Adrenal gland (tissue), 12 donors: ENCODE results near the gene SYMPK. TPM values are rescaled to one million over a fixed set of nuclear protein-coding genes. Genes with fewer than 3 reads are reported as not detected.

Experiments used
- DNase-seq, 7 donors: peaks; one replicate each; pipeline ENCODE4 v3.0.0-alpha.2; 2019 to 2020
- H3K27ac ChIP-seq, 5 donors: fragments of 200-600 bp; sonication (generic) in 4 of 5; 1 replicate in 3 of 5; 2 replicates in 2 of 5; pipeline versions ENCODE4 v1.5.1 to v1.8.0; 2016 to 2020; ENCODE audit warnings: mild to moderate bottlenecking in 1 of 5
- H3K27me3 ChIP-seq: fragments of 200-600 bp; 2 replicates; pipeline ENCODE4 v1.8.0; 2021
- H3K36me3 ChIP-seq, 2 donors: fragments of 200-600 bp; replicated peaks in 1 of 2; 1 replicate in 1 of 2; 2 replicates in 1 of 2; pipeline versions ENCODE4 v1.5.1 to v1.8.0; 2018 to 2022
- H3K4me1 ChIP-seq, 2 donors: fragments of 200-600 bp; replicated peaks in 1 of 2; 1 replicate in 1 of 2; 2 replicates in 1 of 2; pipeline versions ENCODE4 v1.5.1 to v1.8.0; 2018 to 2021
- H3K4me3 ChIP-seq, 4 donors: fragments of 200-600 bp; sonication (generic) in 3 of 4; one replicate each; pipeline ENCODE4 v1.5.1; 2016 to 2018
- H3K9me3 ChIP-seq, 3 donors: fragments of 200-600 bp; sonication (generic) in 1 of 3; replicated peaks in 1 of 3; 1 replicate in 2 of 3; 2 replicates in 1 of 3; pipeline versions ENCODE4 v1.5.1 to v1.8.0; 2016 to 2021
- CTCF ChIP-seq, 6 experiments: fragments of 450-650 bp in 4 of 6; fragments of 200-600 bp in 2 of 6; sonication (generic) in 1 of 6; IDR thresholded peaks; 1 replicate in 5 of 6; 2 replicates in 1 of 6; pipeline versions ENCODE4 v1.5.1 to v1.8.0; 2016 to 2021; ENCODE audit warnings: antibody characterized with exemption in 6 of 6, mild to moderate bottlenecking in 2 of 6, moderate library complexity in 1 of 6
- POLR2A ChIP-seq, 2 donors: fragments of 450-650 bp; IDR thresholded peaks; one replicate each; pipeline ENCODE4 v1.6.1; 2017; ENCODE audit warnings: antibody characterized with exemption in 2 of 2, mild to moderate bottlenecking in 2 of 2, moderate library complexity in 1 of 2
- WGBS, 4 donors: extraction: QIAGEN DNeasy Blood & Tissue Kit in 2 of 4; methylation state at CpG; one replicate each; pipeline versions ENCODE4 v1.1.5 to v1.1.7; 2013 to 2017; 5-methylcytosine and 5-hydroxymethylcytosine counted together
- intact Hi-C, 2 donors: fragments of 100-400 bp; cut with DNase I; formaldehyde crosslinking; loops; one replicate each; pipeline versions ENCODE4 v1.14.1 to v1.15.0; 2022 to 2023
- polyA plus RNA-seq, 3 donors: library from polyadenylated mRNA; stranded (reverse); fragments of 200-250 nt in 2 of 3; fragments of 350-450 nt in 1 of 3; fragmentation: Illumina TruSeq in 1 of 3; extraction: RNeasy Lipid Tissue Mini Kit (QIAGEN cat#74804) in 1 of 3; gene quantifications; one replicate each; pipeline ENCODE4 v1.2.3, GENCODE V29; 2013 to 2014
- total RNA-seq, 9 donors: library from RNA; depleted of rRNA in 4 of 9; stranded (reverse); fragments of >200 nt in 4 of 9; fragments of 120-200 nt in 1 of 9; fragmentation: NEBNext Ultra II Directional in 1 of 9; extraction: Animal tissue kit (Norgen Biotek cat#: 25700) in 1 of 9; gene quantifications; one replicate each; pipeline versions ENCODE4 v1.1.0 to v1.2.4, GENCODE V29; 2013 to 2023
- donor health status: healthy with polysubstance abuse.
- donor health status: Bipolar disorder and iron deficiency.
- donor health status: DM: yes; HTN: yes; CAD: no.
- donor health status: DM: no; HTN: no; CAD: no.
- donor health status: DM: no; HTN: no; CAD: no.
- donor health status: DM: yes; HTN: yes; CAD: no.

Gene SYMPK
- total and polyA plus RNA-seq, 12 donors = 32.2 to 313 (median 51.2) TPM

GRCh38 chr19:45814166-45814780, 48.7 kb downstream of the SYMPK start:
- H3K9me3 ChIP-seq = no peaks in the 10 kb centered on the region
- WGBS, 4 donors = 79 to 83% (median 79%) methylated on average over 5 to 12 of the region's 12 CpGs
- intact Hi-C loops = no loop called here

GRCh38 chr19:45812297-45812696, 50.6 kb downstream of the SYMPK start:
- no peak for TF ChIP-seq POLR2A (IDR thresholded peaks at IDR 0.05)
- TF ChIP-seq CTCF (IDR thresholded peaks at IDR 0.05) = no peak
- H3K4me1 ChIP-seq = peaks cover 5 to 7% of the 10 kb centered on the region in 2 donors
- intact Hi-C loops = no loop called here
- H3K9me3 ChIP-seq = no peaks in the 10 kb centered on the region
- no peaks in the 10 kb centered on the region for H3K36me3 ChIP-seq
- 91 to 94% (median 94%) methylated on average over 5 to 6 of the region's 6 CpGs for WGBS, 4 donors
- no peak overlapping the region for H3K4me3 ChIP-seq
- H3K27ac ChIP-seq = no peak overlapping the region
- DNase-seq = no peak
- no peaks in the 10 kb centered on the region for H3K27me3 ChIP-seq

More at GRCh38 chr19:45814166-45814780, 48.7 kb downstream of the SYMPK start:
- no peak for DNase-seq
- H3K4me1 ChIP-seq = peaks cover 5 to 7% of the 10 kb centered on the region in 2 donors
- no peak overlapping the region for H3K27ac ChIP-seq
- no peaks in the 10 kb centered on the region for H3K36me3 ChIP-seq
- H3K4me3 ChIP-seq = no peak overlapping the region
- no peaks in the 10 kb centered on the region for H3K27me3 ChIP-seq
- TF ChIP-seq CTCF (IDR thresholded peaks at IDR 0.05) = no peak
- no peak for TF ChIP-seq POLR2A (IDR thresholded peaks at IDR 0.05)

GRCh38 chr19:45809643-45810159, 53.2 kb downstream of the SYMPK start:
- intact Hi-C loops = no loop called here
- no peak for DNase-seq
- H3K9me3 ChIP-seq = no peaks in the 10 kb centered on the region
- H3K27ac ChIP-seq = no peak overlapping the region
- no peaks in the 10 kb centered on the region for H3K36me3 ChIP-seq
- TF ChIP-seq POLR2A (IDR thresholded peaks at IDR 0.05) (no peak), CTCF (IDR thresholded peaks at IDR 0.05) (no peak)
- H3K4me1 ChIP-seq = peaks cover 5 to 7% of the 10 kb centered on the region in 2 donors
- WGBS, 4 donors = 21 to 32% (median 30%) methylated on average over 7 of the region's 7 CpGs
- H3K4me3 ChIP-seq = no peak overlapping the region
- no peaks in the 10 kb centered on the region for H3K27me3 ChIP-seq

GRCh38 chr19:45805719-45806118, 57.2 kb downstream of the SYMPK start:
- intact Hi-C loops = no loop called here
- Histone ChIP-seq H3K4me1 (peaks cover 5 to 7% of the 10 kb centered on the region in 2 donors), H3K4me3 (no peak overlapping the region), H3K36me3 (no peaks in the 10 kb centered on the region), H3K27ac (no peak overlapping the region), H3K9me3 (no peaks in the 10 kb centered on the region), H3K27me3 (no peaks in the 10 kb centered on the region)
- TF ChIP-seq CTCF (IDR thresholded peaks at IDR 0.05) (no peak), POLR2A (IDR thresholded peaks at IDR 0.05) (no peak)
- DNase-seq = no peak
